Measurements from ENCODE around the gene CDH13.
"Not testable (repeated sequence)": the region's sequence is repeated elsewhere in the genome, so short reads cannot be mapped to it uniquely, and the experiment has no call there.

The CDH13 gene

DNA sequence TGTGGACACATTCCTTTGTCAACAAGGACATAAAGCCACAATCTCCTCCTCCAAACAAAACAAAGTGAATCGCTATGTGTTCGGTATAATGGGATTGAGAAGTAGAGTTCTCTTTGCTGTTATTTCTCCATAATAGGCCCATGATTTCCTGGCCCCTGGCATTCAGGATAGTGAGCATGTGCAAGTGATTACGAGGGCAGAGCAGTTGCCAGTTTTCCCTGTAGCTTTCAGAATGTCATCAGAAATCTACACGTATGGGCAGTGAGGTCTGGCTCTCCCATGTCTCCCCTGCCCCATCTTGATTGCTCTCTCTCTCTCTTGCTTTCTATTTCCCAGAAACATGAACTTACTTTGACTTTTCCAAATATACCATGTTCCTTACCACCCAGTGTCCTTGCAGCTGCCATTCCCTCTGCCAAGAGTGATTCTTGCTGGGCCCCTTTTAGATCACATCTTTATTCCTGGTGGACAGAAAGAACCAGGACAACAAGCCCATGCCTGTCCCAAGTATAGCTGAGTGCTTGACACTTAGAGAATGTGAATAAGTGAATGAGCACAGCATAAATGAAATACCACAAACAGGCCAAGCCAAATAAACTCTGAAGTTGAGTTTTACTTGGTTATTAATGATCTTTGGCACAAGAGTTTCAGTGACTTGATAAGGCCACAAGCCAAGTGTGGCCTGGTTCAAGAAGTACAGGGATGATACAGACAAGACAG lies 273.1 kb downstream of the CDH13 start:
- DNase-seq, result no peak

DNA sequence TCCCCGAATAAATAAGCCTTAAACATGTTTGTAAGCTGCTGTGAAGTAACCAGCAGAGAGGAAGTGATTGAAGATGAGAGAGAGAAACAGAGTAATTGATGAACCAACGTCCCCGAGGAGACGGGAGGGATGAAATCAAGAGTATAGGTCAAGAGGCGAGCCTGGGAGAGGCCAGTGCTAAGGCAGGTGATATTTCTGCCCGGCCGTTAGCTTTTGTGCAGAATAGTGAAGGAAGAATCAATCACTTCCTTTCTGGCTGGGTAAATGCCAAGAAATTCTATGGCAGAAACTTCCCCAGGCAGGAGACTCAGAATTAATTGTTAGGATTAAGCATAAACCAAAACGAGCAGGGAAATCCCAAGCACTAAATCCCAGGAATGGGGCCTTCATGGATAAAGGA lies 273.8 kb downstream of the CDH13 start:
- no peak for DNase-seq

DNA sequence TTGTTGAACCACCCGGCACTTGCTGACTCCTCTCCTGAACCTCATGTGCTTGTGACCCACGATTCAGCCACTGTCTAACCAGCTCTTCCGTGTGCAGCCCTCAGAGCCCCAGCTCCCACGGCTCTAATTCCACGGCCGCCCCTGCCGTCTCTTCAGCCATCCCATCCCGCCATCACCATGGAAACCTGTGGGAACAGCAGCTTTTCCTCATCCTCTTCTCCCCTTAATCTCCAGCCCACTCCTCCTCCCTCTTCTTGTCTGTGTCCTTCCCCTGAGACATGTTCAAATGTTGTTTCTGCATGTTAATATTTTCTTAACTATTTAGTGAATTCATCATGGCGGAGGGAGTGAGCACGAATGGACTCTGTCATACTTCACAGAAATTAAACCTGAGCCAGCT lies 285.2 kb downstream of the CDH13 start:
- DNase-seq, result no peak

DNA sequence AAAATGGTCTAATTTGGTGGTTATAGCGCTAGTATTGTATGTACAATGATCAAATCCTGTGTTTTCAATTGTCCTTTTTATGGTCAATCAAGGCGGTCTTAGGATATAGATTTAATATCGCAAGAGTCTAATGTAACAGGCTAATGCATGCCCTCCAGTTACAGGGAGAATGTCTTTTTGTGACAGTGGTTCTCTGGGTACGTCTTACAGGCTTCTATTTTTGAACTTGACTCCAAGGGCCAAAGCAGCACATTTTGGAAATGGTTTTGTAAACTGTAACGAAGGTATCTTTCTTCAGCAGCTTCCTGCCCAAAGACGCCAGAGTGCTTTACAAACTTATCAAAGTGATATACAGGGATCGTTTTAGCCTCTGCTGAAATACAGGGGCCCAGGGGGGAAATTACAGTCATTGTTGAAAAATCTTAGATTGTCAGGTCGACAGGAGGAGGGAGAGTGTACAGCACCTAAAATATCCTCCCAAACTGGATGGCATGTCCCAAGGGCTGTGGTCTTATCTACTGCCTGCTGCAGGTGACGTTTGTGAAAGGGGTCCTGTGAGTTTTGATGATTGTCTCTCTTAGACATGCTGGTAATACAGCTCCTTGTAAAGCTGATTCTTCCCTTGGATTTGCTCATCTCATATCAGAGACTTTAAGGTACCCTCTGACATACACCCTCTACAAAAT lies 288.5 kb downstream of the CDH13 start:
- DNase-seq, result no peak

DNA sequence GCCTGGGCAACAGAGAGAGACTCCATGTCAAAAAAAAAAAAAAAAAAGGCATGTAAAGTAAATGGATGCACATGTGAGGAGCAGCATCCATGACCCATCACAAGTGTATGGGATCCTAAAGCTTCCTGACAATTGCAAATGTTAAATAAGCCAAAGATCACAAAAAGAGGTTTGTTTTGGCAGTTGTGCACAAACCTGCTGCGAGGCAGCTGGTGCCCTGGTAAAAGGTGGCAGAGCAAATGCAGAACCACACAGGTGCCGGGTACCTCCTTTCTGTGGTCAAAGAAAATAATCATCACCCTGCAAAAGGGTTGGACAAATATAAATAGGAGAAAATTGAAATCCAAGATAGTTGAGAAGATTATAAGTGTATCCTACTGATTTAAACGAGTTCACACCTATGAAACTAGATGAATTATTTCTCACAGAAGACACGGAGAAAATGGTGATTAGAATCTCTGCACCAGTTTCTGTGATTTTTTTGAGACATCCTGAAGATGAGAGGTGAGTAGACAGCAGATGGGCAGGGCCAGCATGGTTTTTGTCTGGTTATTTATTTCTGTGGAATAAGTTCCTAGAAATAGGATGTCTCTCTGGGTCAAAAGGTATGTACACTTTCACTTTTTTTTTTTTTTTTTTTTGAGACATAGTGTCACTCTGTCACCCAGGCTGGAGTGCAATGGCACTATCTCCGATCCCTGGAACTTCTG lies 291.3 kb downstream of the CDH13 start:
- DNase-seq, result no peak

DNA sequence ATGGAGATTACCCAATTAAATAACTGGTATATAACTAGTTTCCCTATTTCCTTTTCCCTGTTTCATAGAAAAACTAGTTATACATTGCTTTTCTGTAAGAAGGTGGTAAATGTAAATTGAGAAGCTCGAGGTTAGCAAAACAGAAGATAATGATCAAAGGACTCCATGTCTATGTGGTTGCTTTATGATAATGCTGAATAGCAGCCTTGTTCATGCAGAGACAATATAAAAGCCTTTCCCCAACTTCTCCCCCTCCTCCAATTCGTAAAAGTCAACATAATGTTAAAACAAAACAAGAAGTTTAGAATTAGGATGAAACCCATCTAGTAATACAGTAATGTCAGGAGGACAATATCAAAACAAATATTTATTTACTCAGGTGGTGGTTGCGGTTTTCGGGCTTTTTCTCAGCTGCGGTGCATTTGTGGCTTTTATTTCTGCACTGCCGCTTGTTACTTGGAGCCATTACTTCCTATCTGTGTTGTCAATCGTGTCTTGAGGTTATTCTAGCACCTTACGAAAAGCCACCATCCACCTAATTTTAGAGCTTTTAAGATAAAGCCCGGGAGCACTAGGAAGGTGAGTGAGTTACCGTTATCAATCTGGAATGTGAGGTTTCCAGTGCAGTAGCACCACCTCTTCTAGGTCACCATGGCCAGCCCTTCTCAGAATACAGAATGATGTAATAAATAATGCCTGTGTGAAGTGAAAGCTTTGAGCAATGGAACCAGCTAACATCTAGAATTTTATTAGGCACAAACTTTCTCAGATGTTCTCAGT lies 297.5 kb downstream of the CDH13 start:
- DNase-seq, result no peak

DNA sequence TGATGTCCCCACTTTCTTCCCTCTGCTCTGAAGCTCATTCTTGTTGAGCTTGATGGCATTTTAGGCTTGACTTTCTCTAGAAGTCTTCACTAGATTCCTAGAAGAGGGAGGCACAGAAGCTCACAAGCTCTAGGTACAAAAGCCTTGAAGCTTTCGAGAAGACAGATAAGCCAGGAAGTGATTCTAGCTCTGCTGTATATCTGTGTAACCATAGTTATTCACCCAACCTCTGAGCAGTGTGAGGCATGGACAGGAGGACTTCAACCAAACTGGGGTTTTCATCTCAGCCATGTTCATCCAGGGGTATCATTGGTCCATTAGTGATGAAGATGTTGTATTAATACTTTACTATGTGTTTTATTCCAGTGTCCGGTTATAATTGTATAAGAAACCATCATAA lies 299.7 kb downstream of the CDH13 start:
- DNase-seq, result no peak

DNA sequence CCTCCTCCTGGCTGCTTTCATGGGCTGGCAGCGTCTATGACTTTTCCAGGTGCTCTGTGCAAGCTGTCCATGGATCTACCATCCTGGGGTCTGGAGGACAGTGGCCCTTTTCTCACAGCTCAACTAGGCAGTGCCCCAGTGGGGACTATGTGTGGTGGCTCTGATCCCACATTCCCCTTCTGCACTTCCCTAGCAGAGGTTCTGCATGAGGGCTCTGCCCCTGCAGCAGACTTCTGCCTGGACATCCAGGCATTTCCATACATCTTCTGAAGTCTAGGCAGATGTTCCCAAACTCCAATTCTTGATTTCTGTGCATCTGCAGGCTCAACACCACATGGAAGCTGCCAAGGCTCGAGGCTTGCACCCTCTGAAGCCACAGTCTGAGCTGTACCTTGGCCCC lies 307.2 kb downstream of the CDH13 start:
- DNase-seq, result not testable (repeated sequence)

DNA sequence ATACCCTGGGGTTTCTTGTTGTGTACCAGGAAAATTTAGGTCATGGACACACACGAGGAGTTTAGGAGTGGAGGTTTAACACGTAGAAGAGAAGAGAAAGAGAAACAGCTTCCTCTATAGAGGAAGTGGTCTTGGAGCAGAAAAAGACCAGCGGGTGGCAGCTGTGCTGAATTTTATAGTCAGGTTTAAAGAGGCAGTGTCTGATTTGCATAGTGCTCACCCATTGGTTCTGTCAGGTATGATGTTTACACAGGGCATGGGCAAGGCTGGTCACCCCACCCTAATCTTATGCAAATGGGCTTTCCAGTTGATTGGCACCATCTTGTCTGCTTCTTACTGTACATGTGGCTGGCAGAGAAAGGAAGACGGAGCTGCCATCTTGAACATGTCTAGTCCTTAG lies 309.0 kb downstream of the CDH13 start:
- no peak for DNase-seq

DNA sequence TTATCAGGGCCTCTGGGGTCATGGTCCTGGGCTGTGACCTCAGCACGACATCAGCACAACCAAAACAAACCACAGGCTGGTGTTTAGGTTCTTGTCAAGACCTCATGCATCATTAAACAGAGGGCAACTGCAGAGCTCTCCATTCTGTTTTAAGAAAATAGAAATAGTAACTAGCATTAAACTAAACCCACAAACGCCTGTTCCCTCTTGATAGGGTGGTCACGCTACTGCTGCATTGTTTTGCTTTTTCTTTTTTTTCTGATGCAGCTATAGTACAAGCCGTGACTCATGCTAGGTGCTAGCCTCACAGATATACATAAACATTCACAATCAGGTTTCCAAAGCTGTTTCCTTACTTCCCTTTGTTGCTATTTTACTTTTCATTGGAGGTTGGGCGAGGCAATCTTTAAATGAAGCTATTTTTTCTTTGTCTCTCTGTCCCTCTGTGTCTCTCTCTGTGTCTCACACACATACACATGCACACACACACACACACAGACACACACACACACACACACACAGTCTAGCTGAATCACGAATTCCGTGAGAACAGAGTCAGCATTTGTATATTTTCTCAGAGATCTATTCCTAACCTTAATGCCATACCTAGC lies 310.3 kb downstream of the CDH13 start:
- no peak for DNase-seq

DNA sequence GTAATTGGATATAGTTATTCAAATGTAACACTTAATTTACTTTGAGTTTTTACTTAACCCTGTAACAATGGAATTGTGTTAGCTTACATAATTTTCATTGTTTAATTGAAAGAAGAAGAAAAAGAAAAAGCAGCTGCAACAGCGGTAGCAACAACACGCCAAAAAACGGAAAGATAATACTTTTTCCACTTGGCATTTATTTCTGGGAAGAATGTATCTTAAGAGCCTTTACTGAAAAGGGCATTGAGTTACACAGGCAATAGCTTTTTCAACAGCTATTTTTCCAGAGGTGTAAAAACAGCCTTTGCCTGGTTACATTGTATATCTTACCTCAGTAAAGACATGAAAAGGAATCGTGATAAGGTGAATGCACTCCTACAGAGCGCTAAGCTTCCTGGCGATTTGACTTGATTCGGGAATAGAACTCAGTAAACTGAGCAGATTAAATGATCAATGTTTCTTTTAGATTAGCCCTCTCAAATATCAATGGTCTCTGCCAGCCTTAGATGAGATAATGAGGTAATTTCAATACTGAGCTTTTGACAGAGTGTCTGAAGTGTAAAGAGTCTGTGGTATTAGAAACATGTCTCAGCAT lies 311.3 kb downstream of the CDH13 start:
- no peak for DNase-seq

DNA sequence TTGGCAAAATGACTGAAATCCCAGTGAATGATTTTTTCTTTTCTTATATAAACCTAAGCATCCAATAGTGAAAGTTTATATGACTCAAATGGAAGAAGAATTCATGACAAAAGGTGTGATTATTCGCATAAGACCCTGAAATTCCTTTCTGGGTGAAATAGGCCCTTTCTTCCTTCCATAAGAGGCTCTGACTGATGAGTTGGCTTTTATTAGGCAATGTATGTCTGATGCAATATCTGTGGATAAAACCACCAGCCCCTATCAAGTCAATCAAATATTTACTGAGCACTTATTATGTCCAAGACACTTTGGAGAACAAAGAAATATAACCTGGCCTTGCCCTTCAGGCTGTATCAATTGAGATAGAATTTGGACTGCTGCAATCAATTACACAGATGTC lies 316.6 kb downstream of the CDH13 start:
- DNase-seq, result no peak

DNA sequence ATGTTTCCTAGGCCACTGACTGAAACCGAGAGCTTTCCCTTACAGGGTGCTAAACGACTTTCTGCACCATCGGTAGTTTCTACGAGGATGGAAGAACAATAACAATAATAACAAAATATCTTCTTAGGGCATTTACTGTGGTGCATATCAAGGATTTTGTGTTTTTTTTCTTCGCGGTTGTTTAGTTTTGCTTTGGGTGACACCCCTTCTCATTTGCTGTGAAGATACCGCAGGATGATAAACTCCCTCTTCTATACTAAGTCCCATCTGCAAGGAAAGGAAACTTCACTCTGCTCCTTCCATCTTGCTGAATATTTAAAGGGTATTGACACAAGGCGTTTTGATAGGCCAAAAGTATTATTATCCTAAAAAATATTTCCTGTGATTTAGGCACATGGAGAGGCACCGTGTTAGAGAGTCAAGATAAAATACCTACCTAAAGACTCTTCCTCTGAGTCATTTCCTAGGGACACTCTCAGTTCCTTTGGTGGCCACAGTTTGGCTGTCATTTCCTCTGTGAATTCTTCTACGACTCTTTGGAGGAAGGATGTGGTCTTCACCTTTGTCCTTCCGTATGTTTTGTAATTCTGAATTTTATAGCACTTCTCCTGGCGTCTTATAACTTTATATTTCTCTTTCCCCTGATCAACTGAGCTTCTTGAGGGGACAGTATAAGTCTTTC lies 318.8 kb downstream of the CDH13 start:
- DNase-seq, result no peak

DNA sequence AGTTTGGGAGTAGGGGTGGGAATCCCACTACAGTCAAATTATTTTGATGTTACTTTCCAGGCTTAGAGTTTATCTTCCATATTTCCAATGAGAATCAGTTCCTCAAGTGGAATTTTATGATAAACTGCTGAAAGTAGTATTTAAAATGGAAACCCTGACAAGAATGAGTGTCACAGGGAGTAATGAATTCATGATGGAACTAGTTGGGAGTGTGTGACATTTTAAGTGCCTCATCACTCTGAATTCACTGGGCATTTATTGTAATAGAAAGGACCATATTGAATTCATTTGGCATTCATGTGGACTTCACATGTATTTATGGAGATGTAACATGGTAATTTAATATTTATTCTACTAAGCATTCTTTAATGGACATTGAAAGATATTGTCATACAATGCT lies 320.9 kb downstream of the CDH13 start:
- no peak for DNase-seq

DNA sequence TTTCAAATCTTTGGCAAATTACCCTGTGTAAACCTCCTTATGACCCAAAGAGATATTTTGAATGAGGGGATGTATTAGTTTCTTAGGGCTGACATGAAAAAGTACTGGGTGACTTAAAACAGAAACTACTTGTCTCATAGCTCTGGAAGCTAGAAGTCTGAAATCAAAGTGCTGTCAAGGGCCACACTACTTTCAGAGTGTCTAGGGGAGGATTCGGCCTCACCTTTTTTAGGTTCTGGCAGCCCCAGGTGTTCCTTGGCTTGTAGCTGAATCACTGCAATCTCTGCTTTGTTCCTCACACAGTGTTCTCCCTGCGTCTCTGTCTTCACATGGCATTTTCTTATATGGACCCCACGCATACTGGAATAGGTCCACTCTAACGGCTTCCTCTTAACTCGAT lies 322.2 kb downstream of the CDH13 start:
- DNase-seq, result no peak

DNA sequence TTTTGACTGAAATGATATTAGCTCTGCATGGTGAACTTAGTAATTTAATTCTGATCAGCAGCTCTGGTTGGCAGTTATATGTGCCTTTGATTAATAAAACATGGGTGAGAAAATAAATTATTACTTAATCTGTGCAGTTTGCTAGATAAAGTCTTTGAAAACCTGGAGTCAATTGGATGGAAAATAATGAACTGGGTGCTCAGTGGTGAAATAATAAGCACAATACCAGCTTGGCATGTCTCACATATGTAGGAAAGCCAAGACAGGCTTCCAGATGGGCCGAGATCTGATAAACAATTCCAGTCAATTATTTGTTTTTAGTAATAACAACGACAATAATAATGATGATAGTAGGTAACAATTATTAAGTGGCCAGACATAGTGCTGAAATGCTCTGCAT lies 326.7 kb downstream of the CDH13 start:
- no peak for DNase-seq

DNA sequence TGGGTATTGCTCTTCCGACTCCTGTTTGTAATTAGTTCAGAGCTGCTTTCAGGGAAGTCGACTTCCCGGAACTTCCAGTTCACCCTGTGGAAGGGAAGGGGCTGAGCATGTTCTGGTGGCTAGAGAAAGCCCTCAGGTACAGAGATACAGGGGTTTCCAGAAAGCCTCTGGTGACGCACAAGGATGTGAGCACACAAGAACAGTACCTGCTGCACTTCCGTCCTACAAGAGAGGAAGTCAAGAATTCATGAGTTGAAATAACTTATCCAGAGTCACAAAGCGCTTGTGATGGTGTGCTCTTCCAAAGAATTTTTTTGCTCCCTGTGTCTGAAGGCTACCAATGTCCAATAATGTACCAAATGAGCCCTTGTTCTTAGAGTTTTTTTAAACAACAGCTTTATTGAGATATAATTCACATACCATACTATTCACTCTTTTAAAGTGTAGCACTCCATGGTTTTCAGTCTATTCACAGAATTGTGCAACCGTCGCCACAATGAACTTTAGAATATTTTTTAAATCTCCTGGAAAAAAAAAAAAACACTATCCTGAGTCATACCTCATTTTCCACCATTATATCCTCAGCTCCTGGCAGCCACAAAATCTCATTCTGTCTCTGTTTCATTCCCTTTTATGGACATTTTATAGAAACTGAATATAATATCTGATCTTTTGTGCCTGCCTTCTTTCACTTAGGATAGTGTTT lies 327.6 kb downstream of the CDH13 start:
- no peak for DNase-seq

DNA sequence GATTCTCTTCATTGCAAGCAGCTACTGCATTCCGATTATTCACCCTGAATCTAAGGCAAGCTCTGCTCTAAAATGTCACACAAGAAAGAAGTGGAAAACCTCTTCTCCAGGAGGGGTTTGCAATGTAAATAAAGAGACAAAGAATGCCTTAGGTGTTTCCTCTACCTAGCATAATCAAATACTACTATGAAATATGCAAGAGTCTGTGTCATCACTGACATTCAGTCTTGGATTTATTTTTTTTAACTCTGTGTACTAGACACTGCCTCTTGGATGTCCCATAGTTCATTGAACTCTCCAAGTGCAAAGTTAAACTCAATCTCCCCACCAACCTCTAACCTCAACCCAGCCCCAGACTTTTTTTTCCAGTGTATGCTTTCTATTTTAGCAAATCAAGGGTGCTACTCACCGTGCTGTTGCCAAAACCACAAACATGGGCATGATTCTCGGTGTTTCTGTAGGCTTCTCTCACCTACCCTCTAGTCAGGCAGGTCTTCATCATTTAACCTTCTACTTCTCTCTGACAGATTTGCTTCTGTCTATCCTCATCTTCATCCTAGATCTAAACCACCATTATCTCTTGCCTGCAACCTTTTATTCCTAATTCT lies 329.1 kb downstream of the CDH13 start:
- no peak for DNase-seq

DNA sequence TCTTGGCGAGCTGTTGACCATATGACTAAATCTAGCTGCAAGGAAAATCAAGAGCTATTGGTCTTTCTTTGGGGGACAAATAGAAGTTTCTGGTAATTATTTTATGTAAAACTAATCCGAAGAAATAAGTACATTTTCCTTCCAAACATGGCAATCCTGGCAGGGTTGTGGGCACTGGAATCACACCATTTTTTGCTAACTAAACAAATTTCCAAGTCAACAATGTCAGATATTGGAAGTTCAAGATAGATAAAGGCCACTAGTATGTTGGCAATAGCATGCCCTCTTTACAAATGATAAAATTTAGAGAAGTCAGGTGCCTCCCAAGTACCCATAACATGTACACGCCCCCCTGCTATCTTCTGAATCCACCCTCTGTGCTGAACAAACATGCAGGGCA lies 330.4 kb downstream of the CDH13 start:
- no peak for DNase-seq

DNA sequence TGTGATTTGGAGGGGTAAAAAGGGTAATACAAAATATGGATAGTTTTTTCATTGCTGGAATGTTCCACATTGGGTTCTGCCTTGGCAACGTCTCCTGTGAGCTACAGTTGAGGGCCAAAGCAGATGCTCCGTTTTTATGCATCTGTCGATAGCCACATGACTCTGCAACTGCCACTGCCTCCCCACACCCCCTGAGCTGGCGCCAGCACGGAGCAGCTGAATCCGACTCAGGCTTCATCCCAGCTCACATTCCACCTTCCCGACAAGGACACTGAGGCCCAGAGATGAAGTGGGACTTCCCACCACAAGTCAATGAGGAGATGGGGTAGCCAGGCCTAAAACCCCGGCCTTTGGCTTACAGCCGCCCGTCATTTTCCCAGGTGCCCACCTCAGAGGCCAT lies 334.1 kb downstream of the CDH13 start:
- no peak for DNase-seq

DNA sequence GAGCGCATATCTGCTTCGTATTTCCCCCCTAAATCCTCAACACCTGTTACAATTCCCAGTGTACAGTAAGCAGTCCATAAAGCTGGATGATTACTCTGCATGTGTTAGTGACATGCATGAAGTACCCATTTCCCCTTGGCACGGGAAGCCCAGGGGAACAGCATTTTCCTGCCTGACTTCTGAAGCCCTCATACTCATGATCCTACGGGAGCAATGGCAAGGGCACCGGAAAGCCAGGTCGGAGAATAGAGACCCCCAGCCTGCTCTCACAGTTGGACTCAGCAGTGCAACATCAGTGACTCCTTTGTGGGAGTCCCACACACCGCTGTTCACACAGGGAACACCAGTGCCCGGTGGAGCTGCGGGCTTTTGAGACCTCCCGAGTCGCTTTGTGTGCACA lies 336.9 kb downstream of the CDH13 start:
- DNase-seq, result no peak

Measured in DMS 273 treated with DMSO at 0.1 percent for 48 hours (cell line).